Osteocyte (in vitro differentiated cells): ENCODE results near the gene ARMC2. TPM values are rescaled to one million over a fixed set of nuclear protein-coding genes. Genes with fewer than 3 reads are reported as not detected.

ENCODE experiments used
- DNase-seq: peaks from one replicate; pipeline ENCODE4 v3.0.0; 2021; ENCODE audit warnings: mixed read lengths; ENCODE audit not compliant: unreplicated experiment; ENCODE audit errors: extremely low spot score
- H3K27ac Mint-ChIP-seq: one replicate; pipeline ENCODE4 v1.8.0; 2021; ENCODE audit warnings: mild to moderate bottlenecking, mixed read lengths; ENCODE audit not compliant: unreplicated experiment
- H3K27me3 Mint-ChIP-seq: one replicate; pipeline ENCODE4 v1.8.0; 2021; ENCODE audit warnings: mixed read lengths; ENCODE audit not compliant: unreplicated experiment
- H3K36me3 Mint-ChIP-seq: one replicate; pipeline ENCODE4 v1.8.0; 2021; ENCODE audit warnings: mixed read lengths; ENCODE audit not compliant: unreplicated experiment
- H3K4me1 Mint-ChIP-seq: one replicate; pipeline ENCODE4 v1.8.0; 2021; ENCODE audit warnings: mixed read lengths; ENCODE audit not compliant: unreplicated experiment
- H3K4me3 Mint-ChIP-seq: one replicate; pipeline ENCODE4 v1.8.0; 2021; ENCODE audit warnings: mild to moderate bottlenecking, moderate library complexity, mixed read lengths; ENCODE audit not compliant: unreplicated experiment
- H3K9me3 Mint-ChIP-seq: one replicate; pipeline ENCODE4 v1.8.0; 2021; ENCODE audit warnings: mixed read lengths; ENCODE audit not compliant: unreplicated experiment
- CTCF ChIP-seq: fragments of 200-600 bp; sonication (generic); IDR thresholded peaks from 2 replicates; pipeline ENCODE4 v1.5.0; 2021; ENCODE audit warnings: antibody characterized with exemption, mild to moderate bottlenecking, moderate library complexity
- total RNA-seq: library from RNA; stranded (reverse); gene quantifications from 2 replicates; pipeline ENCODE4 v1.2.1, GENCODE V29; 2021

Gene ARMC2
- total RNA-seq, 1 donor from 2014 or later: 8.3 TPM

GRCh38 chr6:108955329-108955949 lies 107.2 kb downstream of the ARMC2 start:
- H3K9me3 Mint-ChIP-seq: no peaks in the 10 kb centered on the region
- no peak for DNase-seq
- no peak for TF ChIP-seq CTCF
- H3K4me1 Mint-ChIP-seq: no peaks in the 10 kb centered on the region
- no peak overlapping the region for H3K4me3 Mint-ChIP-seq
- H3K36me3 Mint-ChIP-seq: no peaks in the 10 kb centered on the region
- H3K27ac Mint-ChIP-seq: no peak overlapping the region
- no peaks in the 10 kb centered on the region for H3K27me3 Mint-ChIP-seq

- H3K27me3 Mint-ChIP-seq: peaks cover 2% of the 10 kb centered on the region
- no peak for DNase-seq
- no peak for TF ChIP-seq CTCF
- H3K4me3 Mint-ChIP-seq: no peak overlapping the region
- no peaks in the 10 kb centered on the region for H3K9me3 Mint-ChIP-seq
- no peaks in the 10 kb centered on the region for H3K36me3 Mint-ChIP-seq
- H3K4me1 Mint-ChIP-seq: no peaks in the 10 kb centered on the region
- no peak overlapping the region for H3K27ac Mint-ChIP-seq
Observed at GRCh38 chr6:108957221-108957620, 109.0 kb downstream of the ARMC2 start.

- TF ChIP-seq CTCF: no peak
- DNase-seq: no peak
- Mint-ChIP-seq H3K27me3 (peaks cover 2% of the 10 kb centered on the region), H3K27ac (no peak overlapping the region), H3K4me1 (no peaks in the 10 kb centered on the region), H3K9me3 (no peaks in the 10 kb centered on the region), H3K36me3 (no peaks in the 10 kb centered on the region), H3K4me3 (no peak overlapping the region)
Observed at GRCh38 chr6:108958900-108959770, 110.9 kb downstream of the ARMC2 start.

- Mint-ChIP-seq H3K36me3 (no peaks in the 10 kb centered on the region), H3K4me1 (no peaks in the 10 kb centered on the region), H3K27ac (no peak overlapping the region), H3K27me3 (peaks cover 2% of the 10 kb centered on the region), H3K4me3 (no peak overlapping the region), H3K9me3 (no peaks in the 10 kb centered on the region)
- DNase-seq: no peak
- TF ChIP-seq CTCF: no peak
Observed at GRCh38 chr6:108959972-108960582, 111.9 kb downstream of the ARMC2 start.

- H3K27ac Mint-ChIP-seq: no peak overlapping the region
- H3K4me3 Mint-ChIP-seq: no peak overlapping the region
- H3K9me3 Mint-ChIP-seq: no peaks in the 10 kb centered on the region
- no peaks in the 10 kb centered on the region for H3K36me3 Mint-ChIP-seq
- peaks cover 2% of the 10 kb centered on the region for H3K27me3 Mint-ChIP-seq
- TF ChIP-seq CTCF: no peak
- DNase-seq: no peak
- no peaks in the 10 kb centered on the region for H3K4me1 Mint-ChIP-seq
Observed at GRCh38 chr6:108960601-108961000, 112.4 kb downstream of the ARMC2 start.
